ENCODE measurements around the gene FHAD1. TPM values are rescaled to one million over a fixed set of nuclear protein-coding genes. Genes with fewer than 3 reads are reported as not detected.

FHAD1 gene
- total RNA-seq, 2 experiments from 2014 or later = 0.34 to 0.64 TPM

DNA sequence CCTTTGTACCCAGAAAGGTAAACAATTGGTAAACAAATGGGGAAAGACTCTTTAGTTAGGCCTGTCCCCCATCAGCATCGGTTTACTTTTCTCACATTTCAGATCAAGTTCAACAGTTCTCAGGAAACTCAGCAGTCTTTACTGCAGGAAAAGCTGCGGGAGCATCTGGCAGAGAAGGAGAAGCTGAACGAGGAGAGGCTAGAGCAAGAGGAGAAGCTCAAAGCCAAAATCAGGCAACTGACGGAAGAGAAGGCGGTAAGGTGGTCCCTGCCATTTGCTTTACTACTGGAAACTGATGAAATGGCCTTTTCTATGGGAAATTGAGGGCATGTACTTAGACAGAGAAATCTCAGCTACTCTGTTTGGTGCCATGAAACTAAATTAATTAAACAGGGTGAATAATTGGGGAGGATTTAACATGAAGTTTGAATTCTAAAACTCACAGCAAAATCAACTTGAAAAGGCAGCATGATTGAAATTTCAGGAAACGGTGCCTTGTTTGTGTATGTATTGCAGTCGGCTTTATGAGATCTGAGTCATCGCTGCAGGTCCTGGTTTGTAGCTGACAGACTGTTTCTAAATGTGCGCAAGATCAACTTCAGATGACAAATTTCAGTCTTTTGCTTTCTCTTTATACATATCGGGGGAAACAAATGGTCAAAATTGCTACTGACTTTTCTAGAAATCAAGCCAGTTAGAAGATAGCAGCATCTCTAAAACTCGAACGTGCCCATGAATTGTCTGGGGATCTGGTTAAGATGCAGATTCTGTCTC lies 94.8 kb downstream of the FHAD1 start:
- no peaks in the 10 kb centered on the region for H3K9me3 Mint-ChIP-seq
- DNase-seq = no peak
- POLR2A ChIA-PET = interaction anchor here (1.7 kb wide), 1 partner anchor 68 kb away, joined by 6 read pairs; the partner anchor contains the start of gene EFHD2
- H3K4me3 Mint-ChIP-seq = no peak overlapping the region
- H3K36me3 Mint-ChIP-seq = no peaks in the 10 kb centered on the region
- H3K4me1 Mint-ChIP-seq = peaks cover 44% of the 10 kb centered on the region
- peaks cover 25% of the 10 kb centered on the region for H3K27me3 Mint-ChIP-seq
- no peak for ATAC-seq (ENCODE audit: low read depth)
- peak overlapping the region; percentile 3 for H3K27ac Mint-ChIP-seq

DNA sequence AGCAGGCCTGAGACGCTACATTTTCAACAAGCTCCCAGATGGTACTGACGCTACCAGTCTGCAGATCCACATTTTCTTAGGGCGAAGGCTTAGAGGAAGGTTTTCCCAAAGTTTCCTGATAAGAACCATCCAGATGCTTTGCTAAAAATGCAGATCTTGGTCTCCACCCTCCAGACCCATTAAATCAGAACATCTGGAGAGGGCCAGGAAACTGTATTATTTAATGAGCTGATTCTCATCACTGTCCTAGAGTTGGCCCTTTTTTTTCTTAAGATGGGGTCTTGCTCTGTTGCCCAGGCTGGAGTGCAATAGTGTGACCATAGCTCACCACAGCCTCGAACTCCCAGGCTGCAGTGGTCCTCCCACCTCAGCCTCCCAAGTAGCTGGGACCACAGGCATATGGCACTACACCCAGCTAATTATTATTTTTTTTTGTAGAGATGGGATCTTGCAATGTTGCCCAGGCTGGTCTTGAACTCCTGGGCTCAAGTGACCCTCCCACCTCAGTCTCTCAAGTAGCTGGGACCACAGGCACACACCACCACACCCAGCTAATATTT lies 95.5 kb downstream of the FHAD1 start:
- Mint-ChIP-seq H3K27me3 (peaks cover 23% of the 10 kb centered on the region), H3K4me3 (no peak overlapping the region), H3K27ac (peak overlapping the region; percentile 3), H3K36me3 (no peaks in the 10 kb centered on the region), H3K4me1 (peaks cover 51% of the 10 kb centered on the region), H3K9me3 (no peaks in the 10 kb centered on the region)
- DNase-seq = no peak
- no peak for ATAC-seq (ENCODE audit: low read depth)
- POLR2A ChIA-PET = interaction anchor here (1.7 kb wide), 1 partner anchor 67 kb away, joined by 6 read pairs; the partner anchor contains the start of gene EFHD2

DNA sequence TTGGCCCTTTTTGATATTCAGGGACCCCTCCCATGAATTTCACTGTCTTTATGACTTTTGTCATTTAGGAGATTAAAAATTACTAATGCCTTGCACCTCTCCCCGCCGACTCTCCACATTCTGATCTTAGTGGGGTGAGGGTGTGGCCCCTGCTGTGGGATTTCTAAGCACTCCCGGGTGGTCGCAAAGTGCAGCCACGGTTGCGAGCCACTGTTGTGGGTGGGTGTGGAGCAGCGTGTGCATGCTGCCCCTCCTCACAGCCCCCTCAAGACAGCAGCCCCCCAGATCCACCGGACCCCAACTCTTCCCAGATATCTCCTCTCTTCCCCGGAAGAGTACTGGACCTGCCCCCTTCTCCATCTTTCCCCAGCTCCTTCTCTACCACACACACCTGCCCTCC lies 96.1 kb downstream of the FHAD1 start:
- Mint-ChIP-seq H3K4me3 (peak overlapping the region; percentile 63), H3K36me3 (no peaks in the 10 kb centered on the region), H3K9me3 (no peaks in the 10 kb centered on the region), H3K4me1 (peaks cover 55% of the 10 kb centered on the region), H3K27ac (peak overlapping the region; percentile 62), H3K27me3 (peaks cover 20% of the 10 kb centered on the region)
- POLR2A ChIA-PET = interaction anchor here (1.7 kb wide), 1 partner anchor 66 kb away, joined by 6 read pairs; the partner anchor contains the start of gene EFHD2
- ATAC-seq (ENCODE audit: low read depth) = no peak
- no peak for DNase-seq

DNA sequence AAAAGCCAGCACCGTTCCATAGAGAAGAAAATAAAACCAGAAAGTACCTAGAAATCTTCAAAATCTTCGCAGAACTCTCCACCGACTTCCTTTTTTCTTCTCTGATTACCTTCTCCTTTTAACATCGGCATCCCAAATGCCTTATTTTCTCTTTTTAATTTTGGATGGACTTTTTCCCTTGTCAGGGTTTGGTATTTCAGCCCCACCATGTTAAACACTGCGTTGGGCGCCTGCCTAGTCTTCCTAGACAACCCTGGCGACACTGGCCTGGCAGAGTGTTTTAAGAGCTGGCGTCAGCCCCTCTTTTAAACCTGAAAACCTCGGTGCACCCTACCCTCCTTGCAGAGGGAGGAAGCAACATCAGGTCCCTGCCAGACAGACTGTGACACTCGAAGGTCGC lies 96.7 kb downstream of the FHAD1 start:
- Mint-ChIP-seq H3K36me3 (no peaks in the 10 kb centered on the region), H3K9me3 (no peaks in the 10 kb centered on the region), H3K27me3 (peaks cover 20% of the 10 kb centered on the region), H3K4me3 (peak overlapping the region; percentile 63), H3K4me1 (peaks cover 55% of the 10 kb centered on the region), H3K27ac (peak overlapping the region; percentile 39)
- ATAC-seq (ENCODE audit: low read depth) (no peak), DNase-seq (no peak)
- POLR2A ChIA-PET = interaction anchor here (1.7 kb wide), 1 partner anchor 66 kb away, joined by 6 read pairs; the partner anchor contains the start of gene EFHD2

DNA sequence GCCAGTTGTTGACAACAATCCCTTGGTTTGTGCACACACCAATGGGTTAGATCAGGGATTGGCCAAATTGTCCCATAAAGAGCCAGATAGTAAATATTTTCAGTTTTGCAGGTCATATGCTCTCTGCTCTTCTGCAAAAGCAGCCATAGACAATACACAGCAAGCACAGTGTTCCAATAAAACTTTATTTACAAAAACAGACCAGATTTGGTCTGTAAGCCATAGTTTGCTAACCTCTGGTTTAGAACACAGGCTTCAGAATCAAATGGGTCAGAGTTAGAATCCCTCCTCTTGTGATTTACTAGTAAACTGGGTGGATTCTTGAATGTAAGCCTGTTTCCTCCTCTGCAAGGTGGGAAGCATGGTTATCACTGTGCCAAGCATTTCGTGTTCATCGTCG lies 97.4 kb downstream of the FHAD1 start:
- Mint-ChIP-seq H3K9me3 (no peaks in the 10 kb centered on the region), H3K27ac (peak overlapping the region; percentile 49), H3K4me1 (peaks cover 55% of the 10 kb centered on the region), H3K4me3 (peak overlapping the region; percentile 63), H3K27me3 (peaks cover 20% of the 10 kb centered on the region), H3K36me3 (no peaks in the 10 kb centered on the region)
- ATAC-seq (ENCODE audit: low read depth) = no peak
- no peak for DNase-seq
- POLR2A ChIA-PET = no interaction called here

DNA sequence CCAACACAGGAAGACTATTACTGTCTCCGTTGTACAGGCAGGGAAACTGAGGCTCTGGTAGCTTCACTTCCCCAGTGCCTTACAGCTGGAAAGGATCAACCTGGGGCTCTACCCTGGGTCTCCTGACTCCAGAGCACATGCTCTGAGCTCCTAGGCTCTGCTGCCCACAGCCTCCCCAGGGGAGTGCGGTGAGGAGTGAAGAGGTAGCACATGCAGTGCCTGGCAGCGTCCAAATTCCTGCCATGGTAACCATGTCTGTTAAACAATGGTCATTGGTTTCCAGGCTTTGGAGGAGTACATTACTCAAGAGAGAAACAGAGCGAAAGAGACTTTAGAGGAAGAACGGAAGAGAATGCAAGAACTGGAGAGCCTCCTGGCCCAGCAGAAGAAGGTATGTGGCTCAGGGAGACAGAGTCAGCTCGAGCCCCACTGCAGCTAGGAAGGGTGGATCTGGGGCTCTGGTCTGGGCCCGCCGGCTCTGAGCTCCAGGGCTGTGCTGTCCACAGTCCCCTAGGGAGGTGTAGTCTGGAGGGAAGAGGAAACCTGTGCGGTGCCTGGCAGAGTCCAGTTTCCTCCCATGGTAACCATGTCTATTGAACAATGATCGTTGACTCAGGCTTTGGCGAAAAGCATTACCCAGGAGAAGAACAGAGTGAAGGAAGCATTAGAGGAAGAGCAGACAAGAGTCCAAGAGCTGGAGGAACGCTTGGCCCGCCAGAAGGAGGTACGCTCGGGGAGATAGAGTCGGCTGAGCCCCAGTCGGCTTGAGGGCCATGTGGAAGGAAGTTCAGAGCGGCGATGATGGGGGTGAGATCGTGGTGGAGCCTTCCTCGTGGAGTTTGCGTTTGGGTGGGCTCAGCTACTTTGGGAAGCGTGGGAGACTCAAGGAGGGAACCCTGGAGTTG lies 98.0 kb downstream of the FHAD1 start:
- no peaks in the 10 kb centered on the region for H3K36me3 Mint-ChIP-seq
- H3K4me3 Mint-ChIP-seq = peak overlapping the region; percentile 48
- DNase-seq (no peak), ATAC-seq (ENCODE audit: low read depth) (no peak)
- peaks cover 55% of the 10 kb centered on the region for H3K4me1 Mint-ChIP-seq
- no peaks in the 10 kb centered on the region for H3K9me3 Mint-ChIP-seq
- peak overlapping the region; percentile 73 for H3K27ac Mint-ChIP-seq
- POLR2A ChIA-PET = no interaction called here
- peaks cover 23% of the 10 kb centered on the region for H3K27me3 Mint-ChIP-seq

DNA sequence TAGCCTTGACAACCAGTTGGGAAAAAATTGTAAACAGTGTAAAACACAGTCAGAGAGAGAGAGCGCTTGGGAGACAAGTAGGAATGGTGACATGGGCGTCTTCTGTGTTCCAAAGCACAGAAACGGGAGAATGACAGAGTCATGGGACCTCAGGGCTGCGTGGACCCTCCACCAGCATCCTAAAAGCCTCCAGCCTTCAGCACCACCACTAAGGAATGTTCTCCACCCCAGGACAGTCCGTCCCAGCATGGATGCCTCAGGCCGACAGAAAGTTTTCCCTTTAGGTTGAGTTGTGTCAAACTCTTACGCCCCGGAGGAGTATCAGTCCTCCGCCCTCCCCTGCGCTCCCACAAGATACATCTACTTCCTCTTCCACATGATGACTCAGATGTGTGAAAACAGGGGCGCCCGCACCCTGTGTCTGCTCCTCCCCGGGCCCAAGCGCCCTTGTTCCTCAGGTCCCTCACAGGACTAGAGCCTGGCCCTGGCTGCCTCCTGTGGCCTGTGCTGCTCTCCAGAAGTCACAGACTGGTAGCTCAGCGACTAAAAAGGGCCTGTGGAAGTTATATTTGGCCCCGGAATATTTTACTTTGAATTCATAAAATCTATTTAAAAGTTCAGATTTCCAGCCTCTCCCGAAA lies 98.8 kb downstream of the FHAD1 start:
- Mint-ChIP-seq H3K27me3 (peaks cover 25% of the 10 kb centered on the region), H3K9me3 (no peaks in the 10 kb centered on the region), H3K36me3 (no peaks in the 10 kb centered on the region), H3K4me1 (peaks cover 50% of the 10 kb centered on the region), H3K27ac (peak overlapping the region; percentile 73), H3K4me3 (peak overlapping the region; percentile 48)
- ATAC-seq (ENCODE audit: low read depth) (peak; percentile 92), DNase-seq (peak; percentile 65)
- POLR2A ChIA-PET = interaction anchor here (1.1 kb wide), 1 partner anchor 64 kb away, joined by 6 read pairs; the partner anchor contains the start of gene EFHD2

DNA sequence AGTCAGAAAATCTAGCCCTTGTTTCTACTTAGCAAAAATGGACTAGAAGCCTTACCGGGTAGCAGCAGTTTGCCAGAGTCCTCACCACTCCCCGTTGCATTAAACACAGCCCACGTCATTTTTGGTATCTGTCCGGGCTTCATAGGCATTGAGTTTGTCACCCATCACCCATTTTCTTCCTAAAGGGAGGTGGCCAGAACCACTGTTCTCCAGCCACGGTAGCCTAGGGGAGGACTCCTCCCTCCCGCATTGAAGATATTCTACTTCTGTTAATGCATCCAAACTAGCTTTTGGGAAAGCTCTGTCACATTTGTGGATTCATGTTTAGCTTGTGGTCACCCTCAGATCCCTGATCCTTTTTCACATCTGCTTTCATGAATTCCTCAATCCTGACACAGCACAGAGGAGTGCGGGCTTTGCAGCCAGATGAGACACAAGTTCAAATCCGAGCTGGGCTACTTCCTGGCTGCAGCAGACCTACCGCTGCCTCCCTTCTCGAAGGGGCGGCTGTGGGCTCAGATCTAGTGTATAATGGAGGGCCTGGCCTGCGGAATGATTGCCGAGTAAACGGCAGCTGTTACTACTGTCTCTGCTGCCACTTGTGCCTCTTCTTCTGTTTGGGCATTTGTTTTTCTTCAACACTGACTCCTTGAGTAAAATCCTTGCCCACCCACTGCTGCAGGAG lies 99.5 kb downstream of the FHAD1 start:
- ATAC-seq (ENCODE audit: low read depth) (no peak), DNase-seq (no peak)
- H3K27ac Mint-ChIP-seq = peak overlapping the region; percentile 73
- H3K36me3 Mint-ChIP-seq = no peaks in the 10 kb centered on the region
- POLR2A ChIA-PET = interaction anchor here (0.5 to 1.1 kb wide), 4 partner anchors 13 to 501 kb away, joined by 3 to 6 read pairs (median 4); partner anchors contain the start of genes EFHD2 and SPEN
- peaks cover 23% of the 10 kb centered on the region for H3K27me3 Mint-ChIP-seq
- peaks cover 52% of the 10 kb centered on the region for H3K4me1 Mint-ChIP-seq
- H3K9me3 Mint-ChIP-seq = no peaks in the 10 kb centered on the region
- peak overlapping the region; percentile 48 for H3K4me3 Mint-ChIP-seq

DNA sequence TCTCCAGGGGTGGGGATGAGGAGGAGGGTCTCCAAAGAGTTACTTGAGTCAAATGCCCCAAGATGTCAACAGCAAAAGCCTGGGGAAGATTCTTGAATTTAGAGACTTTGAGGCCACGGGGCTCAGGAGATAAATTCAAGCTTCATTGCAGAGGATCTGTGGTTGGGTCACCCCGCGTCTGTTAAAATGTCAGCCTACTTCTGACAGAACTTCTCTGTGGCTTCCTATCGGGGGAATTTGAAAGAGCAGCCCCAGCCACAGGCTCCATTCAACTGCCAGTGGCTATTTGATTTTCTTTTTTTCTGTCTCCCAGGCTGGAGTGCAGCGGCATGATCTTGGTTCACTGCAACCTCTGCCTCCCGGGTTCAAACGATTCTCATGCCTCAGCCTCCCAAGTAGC lies 100.2 kb downstream of the FHAD1 start:
- peak overlapping the region; percentile 71 for H3K27ac Mint-ChIP-seq

DNA sequence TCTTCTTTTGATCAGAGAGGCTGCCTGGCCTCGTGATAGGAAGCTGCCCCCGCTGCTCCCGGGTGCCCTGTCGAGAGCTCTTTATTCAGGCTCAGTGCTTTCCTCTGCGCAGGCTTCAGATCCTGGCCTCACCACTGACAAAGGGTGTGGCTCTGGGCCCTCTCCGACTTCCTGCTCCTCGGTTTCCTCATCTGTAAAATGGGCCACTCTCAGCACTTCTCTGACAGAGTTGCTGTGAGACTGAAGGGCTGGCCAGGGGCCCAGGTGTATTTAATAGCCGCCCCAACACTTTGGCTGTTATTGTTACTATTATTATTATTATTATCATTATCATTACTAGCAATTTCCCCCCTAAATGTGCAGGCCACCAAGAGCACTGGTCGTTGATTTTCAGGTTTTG lies 101.6 kb downstream of the FHAD1 start:
- peaks cover 16% of the 10 kb centered on the region for H3K27me3 Mint-ChIP-seq
- DNase-seq (no peak), ATAC-seq (ENCODE audit: low read depth) (no peak)
- H3K9me3 Mint-ChIP-seq = no peaks in the 10 kb centered on the region
- H3K27ac Mint-ChIP-seq = no peak overlapping the region
- H3K36me3 Mint-ChIP-seq = no peaks in the 10 kb centered on the region
- POLR2A ChIA-PET = no interaction called here
- H3K4me1 Mint-ChIP-seq = peaks cover 56% of the 10 kb centered on the region
- H3K4me3 Mint-ChIP-seq = no peak overlapping the region

More for the DNA sequence above, 100.2 kb downstream of the FHAD1 start:
- DNase-seq = no peak
- peak; percentile 56 for ATAC-seq (ENCODE audit: low read depth)
- Mint-ChIP-seq H3K36me3 (no peaks in the 10 kb centered on the region), H3K4me3 (peak overlapping the region; percentile 48), H3K4me1 (peaks cover 54% of the 10 kb centered on the region), H3K27me3 (peaks cover 17% of the 10 kb centered on the region), H3K9me3 (no peaks in the 10 kb centered on the region)
- POLR2A ChIA-PET = interaction anchor here (0.9 to 1.1 kb wide), 3 partner anchors 63 to 500 kb away, joined by 3 to 6 read pairs (median 3); partner anchors contain the start of genes EFHD2 and SPEN

DNA sequence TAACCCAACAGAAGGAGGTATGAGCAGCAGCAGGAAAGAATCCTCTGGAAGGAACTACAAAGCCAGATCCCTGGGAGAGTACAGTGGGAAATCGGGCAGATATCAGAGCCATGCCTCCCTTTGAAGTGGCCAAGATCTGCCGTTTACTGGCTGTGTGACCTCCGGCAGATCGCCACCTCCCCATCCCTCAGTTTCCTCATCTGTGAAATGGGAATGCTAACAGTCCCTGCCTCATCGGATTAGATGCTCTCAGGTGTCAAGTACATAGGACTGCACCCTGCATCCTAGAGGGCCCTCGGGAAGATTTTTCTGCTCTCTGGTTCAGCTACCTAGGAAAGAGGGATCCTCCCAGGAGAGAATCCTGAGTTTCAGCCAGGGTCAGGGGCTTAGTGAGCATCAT lies 102.1 kb downstream of the FHAD1 start:
- Mint-ChIP-seq H3K27me3 (peaks cover 14% of the 10 kb centered on the region), H3K4me1 (peaks cover 51% of the 10 kb centered on the region), H3K4me3 (no peak overlapping the region), H3K27ac (peak overlapping the region; percentile 35), H3K9me3 (no peaks in the 10 kb centered on the region), H3K36me3 (no peaks in the 10 kb centered on the region)
- DNase-seq (no peak), ATAC-seq (ENCODE audit: low read depth) (no peak)
- POLR2A ChIA-PET = no interaction called here

DNA sequence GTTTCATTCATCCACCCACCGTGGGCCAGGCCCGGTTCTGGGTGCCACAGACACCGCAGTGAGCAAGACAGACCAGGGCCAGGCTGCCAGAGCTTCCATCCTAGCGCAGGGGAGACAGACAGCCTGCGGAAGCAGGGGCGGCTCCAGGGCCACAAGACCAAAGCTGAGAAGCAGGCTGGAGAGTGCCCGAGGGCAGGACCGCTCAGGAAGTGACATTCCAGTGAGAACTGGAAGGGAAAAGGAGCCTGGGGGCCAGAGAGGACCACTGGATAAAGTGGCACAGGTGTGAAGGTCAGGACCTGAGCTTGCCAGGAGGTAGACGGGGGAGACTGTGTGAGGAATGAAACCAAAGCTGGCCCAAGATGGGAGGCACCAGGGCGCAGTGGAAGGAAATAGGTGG lies 103.1 kb downstream of the FHAD1 start:
- Mint-ChIP-seq H3K9me3 (no peaks in the 10 kb centered on the region), H3K27ac (no peak overlapping the region), H3K4me3 (no peak overlapping the region), H3K36me3 (no peaks in the 10 kb centered on the region), H3K27me3 (peaks cover 13% of the 10 kb centered on the region), H3K4me1 (peaks cover 42% of the 10 kb centered on the region)
- POLR2A ChIA-PET = interaction anchor here (0.6 kb wide), 1 partner anchor 481 kb away, joined by 5 read pairs; no protein-coding TSS in a partner anchor
- no peak for DNase-seq
- ATAC-seq (ENCODE audit: low read depth) = no peak

Measured in activated naive CD8-positive, alpha-beta T cell treated with anti-CD3 and anti-CD28 coated beads, Interleukin-2, amount 10 ng/mL, durations not matched to agents 7 days and 5 days (primary cell).